ENCODE results near the gene FHIT.
A peak's percentile ranks its signal among the peaks of the same experiment; 100 is the strongest.

Gene FHIT

DNA sequence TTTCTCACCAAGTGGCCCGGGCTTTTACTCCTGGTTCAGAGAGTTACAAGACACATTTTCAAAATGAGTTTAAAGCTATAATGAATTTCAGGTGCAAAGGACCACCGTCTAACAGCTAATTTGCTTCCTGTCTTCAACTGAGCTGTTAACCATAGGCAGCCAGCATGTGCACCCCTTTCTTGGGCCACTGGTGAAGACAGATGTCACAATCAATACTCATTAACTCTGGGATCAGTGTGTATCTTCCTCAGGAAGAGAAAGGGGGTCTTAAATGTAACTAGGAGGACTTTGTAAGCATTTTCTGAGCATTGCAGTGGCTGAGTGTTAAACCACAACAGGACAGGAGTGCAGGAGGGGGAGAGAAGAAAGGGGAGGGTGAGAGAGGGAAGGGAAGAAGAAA lies 1450.8 kb downstream of the FHIT start:
- DNase-seq: no peak

DNA sequence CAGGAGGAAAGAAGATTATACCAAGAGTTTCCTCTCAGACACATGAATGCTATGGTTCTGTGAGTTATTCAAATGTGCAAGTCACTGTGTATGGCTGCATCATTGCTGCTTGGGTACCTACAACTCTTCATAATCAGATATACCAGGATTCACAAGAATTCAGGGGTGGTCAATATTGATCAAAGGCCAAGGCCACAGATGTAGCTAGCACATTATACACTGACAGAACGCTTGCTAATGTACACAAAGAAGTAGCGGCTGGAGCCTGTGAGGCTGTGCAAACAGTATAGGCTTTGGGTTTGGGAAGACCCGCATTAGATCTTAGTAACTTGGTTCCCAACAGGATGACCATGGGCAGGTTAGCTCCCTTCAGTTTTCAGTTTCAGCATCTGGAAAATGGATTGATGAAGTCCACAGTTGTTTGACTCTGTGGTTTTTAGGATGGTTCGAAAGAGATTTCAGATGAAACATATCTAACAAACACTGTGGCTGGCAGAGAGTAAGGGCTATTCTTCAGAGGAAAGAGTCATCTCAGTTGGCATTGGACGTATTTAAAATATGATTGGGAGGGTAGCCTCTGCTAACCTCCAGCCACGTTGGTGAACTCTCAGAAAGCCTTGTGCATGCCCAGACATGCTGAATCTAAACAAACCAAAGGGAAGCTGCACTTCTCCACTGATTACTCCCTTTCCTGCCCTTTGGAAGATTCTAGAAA lies 1452.7 kb downstream of the FHIT start:
- no peak for DNase-seq

DNA sequence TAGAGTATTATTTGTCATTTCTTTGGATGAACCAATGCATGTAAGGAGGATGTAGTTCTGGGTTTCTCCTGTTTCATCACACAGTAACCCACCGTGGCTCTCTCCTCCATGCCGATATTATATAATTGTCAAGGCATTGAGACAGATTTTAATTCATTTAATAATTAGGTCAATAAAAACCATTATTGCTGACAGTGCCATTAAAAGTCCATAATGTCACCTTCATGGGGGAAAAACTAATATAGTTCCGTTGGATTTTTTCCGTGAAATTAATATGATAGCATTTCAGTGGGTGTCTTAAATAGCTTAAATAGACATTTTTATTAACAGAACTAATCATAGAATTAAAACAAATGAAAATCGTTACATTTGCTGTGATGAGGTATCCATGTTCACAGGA lies 1453.7 kb downstream of the FHIT start:
- DNase-seq: no peak

DNA sequence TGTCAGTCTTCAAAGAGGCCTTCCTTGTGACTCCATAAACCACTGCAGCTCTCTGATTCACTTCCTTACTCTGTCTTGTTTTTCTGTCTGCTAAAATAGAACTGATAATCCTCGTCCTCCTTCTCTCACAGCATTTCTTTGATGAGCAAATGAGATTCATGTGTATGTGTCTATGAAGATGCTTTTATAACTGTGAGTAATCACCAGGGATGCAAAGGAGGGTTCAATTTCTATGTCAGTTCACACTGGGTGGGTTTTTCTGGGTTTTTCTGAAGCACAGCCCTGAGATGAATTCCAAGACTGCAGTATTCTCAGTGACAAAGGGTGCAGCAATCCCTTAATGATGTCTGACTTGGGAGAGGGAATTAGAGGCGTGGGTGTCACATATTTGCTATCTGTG lies 1454.8 kb downstream of the FHIT start:
- DNase-seq: no peak

DNA sequence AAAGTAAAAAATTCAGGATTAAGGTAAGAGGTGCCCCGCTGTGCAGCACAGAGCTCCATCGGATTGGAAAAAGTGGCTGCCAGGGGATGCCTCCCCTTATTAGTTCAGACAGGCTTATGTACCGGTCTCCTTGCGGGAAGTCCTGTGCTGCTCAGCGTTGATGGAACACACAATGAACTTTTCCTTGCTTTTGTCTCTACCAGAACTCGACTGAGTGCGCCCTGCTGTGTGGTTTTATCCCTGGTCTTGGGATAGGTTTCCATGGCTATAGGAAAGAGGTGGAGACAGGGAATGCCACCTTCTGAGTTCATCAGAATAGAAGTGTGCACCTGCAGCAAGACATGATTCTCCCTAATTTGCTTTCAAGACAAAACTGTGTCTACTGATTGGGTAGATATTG lies 1455.5 kb downstream of the FHIT start:
- DNase-seq: no peak

DNA sequence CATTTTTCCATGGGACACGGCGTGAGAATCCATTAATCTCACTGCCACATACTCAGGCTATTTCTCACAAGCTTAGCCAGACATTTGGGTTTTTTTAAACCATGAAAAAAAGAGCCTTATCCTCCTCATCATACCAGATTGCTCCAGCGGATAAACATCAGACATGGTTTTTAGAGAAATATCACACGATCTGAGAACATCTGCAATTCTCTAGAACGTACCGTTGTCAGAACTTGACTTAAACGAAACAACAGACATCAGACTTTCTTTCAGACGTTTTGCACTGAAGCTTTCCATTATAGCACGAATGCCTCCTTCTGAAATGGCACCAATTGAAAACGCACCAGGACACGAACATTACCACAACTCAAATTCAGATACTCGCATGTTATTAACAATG lies 1457.3 kb downstream of the FHIT start:
- DNase-seq: no peak

DNA sequence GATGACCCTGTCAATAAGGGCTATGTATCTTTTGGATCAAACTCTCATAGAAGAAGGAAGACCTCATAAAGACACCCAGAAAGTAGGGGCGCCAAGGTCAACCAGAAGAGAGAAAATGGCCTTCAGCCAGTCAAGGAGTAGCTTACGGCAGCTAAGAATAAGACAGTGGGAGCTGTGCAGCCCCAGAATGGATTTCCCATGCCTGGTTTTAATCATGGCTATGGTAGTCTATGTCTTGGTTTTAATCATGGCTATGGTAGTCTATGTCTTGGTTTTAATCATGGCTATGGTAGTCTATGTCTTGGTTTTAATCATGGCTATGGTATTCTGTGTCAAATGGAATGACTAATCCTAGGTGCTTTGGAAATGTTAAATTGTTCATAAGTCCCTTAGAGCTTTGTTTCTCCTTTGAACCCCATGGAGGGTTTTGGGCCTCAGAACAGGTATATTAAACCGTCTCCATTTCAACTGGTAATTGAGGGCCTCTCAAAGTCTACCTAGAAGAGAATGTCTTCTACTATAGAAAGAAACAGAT lies 1459.4 kb downstream of the FHIT start:
- DNase-seq: no peak

DNA sequence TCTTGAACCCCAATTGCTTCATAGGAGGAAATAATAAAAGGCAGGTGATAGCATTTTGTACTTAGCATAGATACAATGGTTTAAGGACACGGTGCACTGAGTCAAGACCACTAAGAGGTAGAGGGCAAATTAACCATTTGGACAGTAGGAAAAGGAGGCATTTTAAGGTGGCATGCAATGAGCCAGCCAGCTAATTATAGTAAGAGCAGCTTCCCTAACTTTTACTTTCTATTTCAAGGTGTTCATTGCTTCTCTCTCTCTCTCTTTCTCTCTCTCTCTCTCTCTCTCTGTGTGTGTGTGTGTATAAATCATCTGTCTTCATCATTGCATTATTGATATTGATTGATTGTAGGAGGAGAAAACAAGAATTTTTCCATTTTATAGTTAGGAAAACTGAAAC lies 1461.0 kb downstream of the FHIT start:
- DNase-seq: no peak

DNA sequence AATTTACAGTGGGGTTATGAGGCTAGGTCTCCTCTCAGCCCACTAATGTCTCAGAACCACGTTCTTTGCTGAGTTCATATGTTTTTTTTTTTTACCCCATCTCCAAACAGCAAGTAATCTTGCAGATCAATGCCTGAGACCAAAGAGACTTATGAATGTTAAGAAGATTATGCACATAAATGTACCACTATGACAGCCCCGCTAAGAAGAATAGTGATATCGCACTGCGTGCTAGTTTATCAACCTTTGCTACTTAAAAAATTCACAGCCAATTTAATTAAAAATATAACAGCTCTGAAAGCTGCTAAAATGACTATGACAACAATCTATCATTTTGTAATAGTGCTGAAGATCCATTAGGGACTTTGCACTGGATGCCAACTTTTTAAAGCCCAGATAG lies 1462.5 kb downstream of the FHIT start:
- no peak for DNase-seq

DNA sequence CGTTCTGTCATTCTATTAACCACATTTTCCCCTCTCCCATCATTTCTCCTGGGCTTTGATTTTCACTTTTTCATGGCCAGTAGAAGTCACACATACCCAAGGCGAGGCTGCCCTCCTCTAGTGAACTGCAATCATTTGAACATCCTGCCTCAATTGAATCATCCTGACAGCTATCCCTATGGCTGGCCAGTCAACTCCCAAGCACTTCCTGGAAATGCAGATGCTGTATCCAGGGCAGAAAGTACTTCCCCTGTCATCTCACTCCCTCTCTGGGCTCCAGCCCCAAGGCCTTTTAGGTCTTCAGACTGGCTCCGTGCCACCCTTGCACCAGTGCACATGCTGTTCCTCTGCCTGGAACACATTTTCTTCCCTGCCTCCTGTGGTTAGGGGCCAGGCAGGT lies 1463.1 kb downstream of the FHIT start:
- no peak for DNase-seq

DNA sequence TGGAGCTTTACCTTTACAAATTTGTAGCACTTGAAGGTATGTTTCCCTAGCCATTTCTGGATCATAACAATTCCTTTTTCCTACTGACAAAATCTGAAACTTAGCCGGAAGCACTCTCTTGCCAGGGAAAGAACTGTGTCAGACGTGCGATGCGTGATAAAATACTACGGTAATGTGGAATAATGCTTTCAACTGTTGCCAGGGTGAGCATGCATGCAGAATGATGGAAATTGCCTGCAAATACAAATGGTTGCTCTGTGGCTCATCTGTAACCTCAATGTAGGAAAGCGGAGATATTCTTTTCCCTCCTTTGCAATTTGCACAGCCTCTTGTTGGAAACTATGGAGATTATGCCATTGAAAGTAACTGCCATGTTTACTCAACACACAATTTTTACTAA lies 1464.9 kb downstream of the FHIT start:
- DNase-seq: no peak

DNA sequence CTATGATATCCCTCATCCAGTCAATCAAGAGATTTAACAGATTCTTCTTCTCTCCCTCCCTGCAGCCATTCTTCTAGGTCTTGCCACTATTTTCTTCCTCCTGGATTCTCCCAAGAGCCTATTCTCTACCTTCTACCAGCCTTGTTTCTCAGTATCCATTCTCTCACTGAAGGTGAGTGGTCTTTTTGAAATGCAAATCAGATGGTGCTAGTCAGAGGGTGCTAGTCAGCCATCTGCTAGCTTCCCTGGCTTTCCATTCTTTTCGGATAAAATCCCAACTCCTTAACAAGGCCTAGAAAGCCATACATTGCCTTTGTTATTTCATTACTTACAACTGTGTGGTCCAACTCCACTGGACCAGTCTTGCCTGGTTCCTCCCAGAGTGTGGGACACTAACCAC lies 1467.1 kb downstream of the FHIT start:
- DNase-seq: no peak

DNA sequence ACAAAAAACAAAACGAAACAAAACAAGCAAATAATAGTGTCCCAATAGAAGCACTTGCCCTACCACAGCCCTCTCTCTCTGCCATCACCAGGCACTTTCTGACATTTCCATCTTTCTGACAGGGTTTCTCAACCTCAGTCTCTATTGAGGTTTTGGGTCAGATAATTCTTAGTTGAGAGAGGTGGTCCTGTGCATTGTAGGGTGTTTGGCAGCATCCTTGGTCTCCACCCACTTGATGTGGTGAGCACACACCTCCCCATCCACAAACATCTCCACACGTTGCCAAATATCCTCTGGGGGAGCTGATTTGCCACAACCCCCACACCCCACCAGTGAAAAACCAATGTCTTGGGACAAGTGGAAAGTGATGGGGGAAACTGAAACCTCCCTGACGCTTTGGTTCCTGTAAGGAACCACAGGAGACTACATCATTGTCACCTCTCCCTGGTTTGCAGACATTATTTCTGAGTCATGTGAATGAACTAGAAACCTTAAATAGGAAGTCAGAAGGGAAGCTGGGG lies 1467.7 kb downstream of the FHIT start:
- no peak for DNase-seq

DNA sequence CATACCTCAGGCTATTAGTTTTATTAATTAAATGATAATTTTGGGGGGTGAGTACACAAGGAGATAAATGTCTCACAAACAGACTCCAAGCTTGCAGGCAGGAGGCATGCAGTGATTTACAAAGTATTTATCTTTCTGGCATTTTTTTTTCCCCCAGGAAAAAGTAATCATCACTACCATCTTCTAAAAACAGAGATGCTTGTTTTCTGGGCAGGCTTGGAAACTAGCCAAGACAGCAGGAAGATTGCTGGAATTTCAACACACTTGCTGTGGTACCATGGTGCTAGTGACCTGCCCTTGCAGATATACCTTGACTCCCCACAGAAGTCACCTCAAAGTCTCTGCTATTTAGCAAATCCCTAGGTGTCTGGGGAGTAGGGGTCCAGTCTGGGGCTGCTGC lies 1468.6 kb downstream of the FHIT start:
- no peak for DNase-seq

DNA sequence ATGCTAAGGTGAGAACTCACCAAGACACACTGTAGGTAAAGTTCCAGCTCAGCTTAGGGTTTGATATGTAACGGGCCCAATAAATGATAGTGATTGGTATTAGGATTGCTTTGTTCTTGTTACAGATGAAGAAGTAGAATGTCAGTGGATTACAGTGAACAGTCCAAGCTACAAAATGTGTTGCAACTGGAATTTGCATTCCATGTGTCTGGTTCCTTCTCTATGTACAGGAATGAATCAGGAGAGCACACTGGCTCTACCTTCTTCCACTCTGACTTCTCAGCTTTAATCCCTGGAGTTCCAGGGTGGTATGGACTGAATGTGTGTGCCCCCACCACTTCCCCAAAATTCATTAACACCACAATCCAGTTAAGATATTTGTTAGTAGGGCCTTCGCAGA lies 1471.0 kb downstream of the FHIT start:
- DNase-seq: no peak

DNA sequence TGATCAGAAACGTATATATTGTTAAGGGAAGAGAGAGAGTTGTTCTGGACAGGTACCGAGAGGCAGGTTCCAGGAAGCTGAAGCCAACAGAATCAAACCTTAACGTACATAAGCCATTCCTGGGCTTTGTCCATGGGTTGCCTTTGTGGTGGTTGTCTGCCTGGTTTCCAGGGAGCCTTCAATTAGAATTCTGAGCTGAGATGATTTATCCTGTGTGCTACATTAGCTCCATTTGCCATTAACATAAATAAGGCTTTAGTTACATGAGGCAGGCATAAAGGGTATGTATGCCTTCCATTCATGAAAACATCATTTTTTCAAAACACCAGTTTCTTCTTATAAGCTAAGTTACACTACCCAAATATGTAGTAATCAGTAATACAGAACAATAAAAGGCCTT lies 1472.0 kb downstream of the FHIT start:
- DNase-seq: no peak

DNA sequence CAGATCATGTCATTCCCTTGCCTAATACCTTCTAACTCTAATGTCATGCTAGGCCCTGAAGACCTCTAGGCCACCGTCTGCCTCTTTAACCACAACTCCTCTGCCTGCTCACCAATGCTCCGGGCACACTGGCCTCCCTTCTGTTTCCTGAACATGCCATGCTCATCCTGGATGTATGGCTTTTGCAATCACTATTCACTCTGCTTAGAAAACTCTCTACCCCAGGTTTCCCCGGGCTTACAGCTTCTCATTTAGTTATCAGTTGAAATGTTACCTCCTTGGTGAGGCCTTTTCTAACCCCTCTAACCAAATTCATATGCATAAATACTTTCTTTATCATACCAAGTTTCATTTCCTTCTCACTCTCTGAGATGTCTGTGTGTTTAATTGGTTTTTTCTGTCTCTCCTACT lies 1473.6 kb downstream of the FHIT start:
- no peak for DNase-seq

DNA sequence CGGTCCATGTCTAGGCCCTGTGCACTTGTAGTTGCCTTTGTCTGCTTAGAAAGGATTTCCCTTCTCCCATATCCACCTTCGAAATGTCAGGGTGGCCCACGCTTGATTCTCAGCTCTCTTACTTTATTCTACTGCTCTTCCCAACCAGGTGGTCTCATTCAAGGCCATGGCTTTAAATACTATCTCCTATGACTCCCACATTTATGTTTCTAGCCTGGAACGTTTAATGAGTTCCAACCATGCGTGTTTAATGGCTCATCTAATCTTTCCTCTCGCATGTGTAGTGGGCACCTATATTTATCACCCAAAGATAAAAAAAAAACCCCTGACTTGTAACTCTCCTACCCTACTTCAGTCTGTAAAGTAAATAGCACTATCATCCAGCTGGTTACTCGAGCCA lies 1474.2 kb downstream of the FHIT start:
- no peak for DNase-seq

DNA sequence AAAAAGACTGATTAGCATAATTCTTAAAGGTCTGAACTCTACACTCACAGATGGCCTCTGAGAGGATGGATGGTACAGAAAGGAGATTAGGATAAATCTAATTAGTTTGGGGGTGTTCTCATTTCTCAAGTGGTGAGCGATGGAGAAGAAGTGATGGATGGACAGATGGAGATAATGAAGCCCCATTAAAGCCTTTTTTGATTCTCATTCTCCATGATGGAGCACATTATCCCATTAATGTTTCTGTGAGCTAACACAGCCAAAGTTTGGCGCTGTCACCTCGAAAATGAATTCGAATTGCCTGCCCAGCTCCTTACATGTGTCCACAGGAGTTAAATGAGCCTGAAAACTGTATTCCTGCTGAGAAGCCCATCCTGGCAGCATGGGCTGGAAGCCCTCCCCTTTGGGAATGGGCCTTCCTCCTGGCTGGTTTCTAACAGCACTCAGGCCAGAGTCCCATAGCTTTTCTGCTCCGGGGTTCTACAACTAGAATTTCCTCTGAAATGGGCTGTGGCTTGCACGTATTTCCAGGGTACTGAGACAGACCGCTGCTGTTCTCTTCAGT lies 1475.4 kb downstream of the FHIT start:
- no peak for DNase-seq

DNA sequence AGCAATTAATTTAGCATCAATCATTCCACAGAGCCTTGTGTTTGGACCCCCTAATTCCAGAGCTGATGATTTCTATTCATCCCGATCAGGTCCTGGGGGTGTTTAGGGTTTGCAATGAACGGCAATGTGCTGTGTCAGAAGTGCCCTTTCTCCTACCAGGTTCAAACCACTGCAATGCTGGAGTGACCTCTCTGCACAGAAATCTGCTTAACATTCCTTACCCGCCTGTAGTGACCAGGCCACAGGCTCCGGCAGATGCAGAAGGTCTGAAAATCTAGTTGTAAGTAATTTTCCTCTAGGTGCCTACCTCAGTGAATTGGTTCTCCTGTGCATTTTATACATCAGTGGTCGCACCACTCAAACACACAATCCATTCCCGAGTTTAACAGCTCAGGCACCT lies 1476.1 kb downstream of the FHIT start:
- no peak for DNase-seq

DNA sequence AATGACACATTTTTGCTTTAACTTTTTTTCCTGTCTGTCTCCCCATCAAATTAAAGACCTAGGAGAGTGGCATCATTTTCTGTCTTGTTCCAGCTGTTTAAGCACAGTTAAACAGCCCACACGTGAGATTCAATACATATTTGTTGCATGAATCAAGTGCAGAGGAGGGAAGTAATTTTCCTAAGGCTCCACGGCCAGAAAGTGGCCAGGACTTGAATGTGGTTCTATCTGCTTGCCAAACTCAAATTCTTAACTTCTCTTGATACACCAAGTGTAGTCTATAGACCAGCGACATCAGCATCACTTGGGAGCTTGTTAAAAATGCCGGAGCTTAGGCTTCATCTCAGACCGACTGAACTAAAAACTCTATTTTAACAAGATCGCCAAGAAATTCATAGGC lies 1476.6 kb downstream of the FHIT start:
- no peak for DNase-seq

DNA sequence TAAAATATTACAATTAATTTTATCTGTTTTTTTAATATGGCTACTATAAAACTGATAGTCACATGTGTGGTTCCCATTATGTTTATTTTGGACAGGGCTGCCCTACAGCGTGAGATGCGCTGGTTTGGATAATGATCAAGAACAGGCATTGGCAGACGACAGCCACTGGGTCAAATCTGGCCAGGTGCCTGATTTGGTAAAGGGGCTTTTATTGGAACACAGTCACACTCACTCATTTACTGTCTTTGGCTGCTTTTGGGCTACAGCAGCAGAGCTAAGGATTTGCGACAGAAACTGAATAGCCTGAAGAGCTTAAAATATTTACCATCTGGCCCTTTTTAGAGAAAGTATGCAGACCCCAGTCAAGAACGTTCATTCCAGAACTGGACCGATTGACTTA lies 1477.3 kb downstream of the FHIT start:
- no peak for DNase-seq

DNA sequence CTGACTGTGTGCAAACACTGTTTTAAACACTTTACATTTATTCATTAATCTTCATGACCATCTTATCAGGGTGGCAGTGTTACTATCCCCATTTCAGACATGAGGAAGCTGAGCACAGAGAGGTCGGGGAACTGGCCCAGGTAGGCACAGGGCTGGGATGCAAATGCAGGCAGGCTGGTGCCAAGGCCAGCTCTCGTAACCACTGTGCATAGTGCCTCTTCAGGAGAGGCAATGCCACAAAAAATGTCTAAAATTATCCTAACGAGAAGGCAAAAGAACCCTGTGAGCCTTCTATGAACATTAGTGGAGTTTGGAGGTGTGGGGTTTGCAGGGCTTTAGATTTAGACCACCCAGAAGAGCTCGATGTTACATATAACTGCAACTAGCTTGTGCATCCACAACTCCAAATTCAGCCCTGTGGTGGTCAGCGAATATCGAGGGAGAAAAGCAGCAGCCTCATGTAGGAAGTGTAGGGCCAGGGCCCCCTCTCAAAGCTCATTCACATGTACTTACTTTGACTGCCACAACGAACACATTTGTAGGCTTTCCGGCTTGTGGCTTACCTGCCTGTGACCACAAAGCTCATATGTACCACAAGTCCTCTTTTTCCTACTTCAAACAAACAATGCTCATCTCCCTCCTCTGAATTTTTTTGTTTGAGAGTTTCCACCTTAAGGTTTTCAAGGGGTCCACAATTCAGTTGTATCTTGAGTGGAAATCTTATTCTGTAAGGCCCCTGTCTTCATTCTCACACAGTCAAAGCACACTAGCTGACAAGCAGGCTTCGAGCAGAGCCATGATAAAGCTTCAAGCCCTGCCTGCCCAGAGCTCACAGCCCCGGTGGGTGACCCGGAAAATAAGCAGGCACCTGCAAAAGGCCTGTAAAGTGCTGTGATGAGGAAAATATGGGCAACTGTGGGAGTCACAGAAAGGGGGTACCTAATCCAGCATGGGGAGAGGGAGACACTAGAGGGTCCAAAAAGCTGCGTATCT lies 1478.5 kb downstream of the FHIT start:
- DNase-seq: peak in 1 of 2 experiments; percentile 23
